Heart right ventricle (tissue), 16 donors: Measurements from ENCODE around the gene ASPHD2. TPM values are rescaled to one million over a fixed set of nuclear protein-coding genes. Genes with fewer than 3 reads are reported as not detected.

Experiments used
- ATAC-seq, 8 donors: fragments of 200-7000 bp; cut with Tn5 transposase; one replicate each; pipeline ENCODE4 v1.9.1; 2020; ENCODE audit warnings: mild to moderate bottlenecking in 8 of 8, moderate library complexity in 8 of 8, moderate number of reproducible peaks in 1 of 8
- DNase-seq, 2 donors: peaks; one replicate each; pipeline ENCODE4 v3.0.0-alpha.2; 2020
- H3K27ac ChIP-seq, 10 donors: fragments of 200-600 bp; sonication (generic) in 2 of 10; one replicate each; pipeline versions ENCODE4 v1.5.0 to v1.8.0; 2020 to 2022; ENCODE audit warnings: mild to moderate bottlenecking in 3 of 10
- H3K27me3 ChIP-seq, 7 donors: fragments of 200-600 bp; one replicate each; pipeline ENCODE4 v1.8.0; 2021 to 2022; ENCODE audit warnings: mild to moderate bottlenecking in 2 of 7
- H3K36me3 ChIP-seq, 9 donors: fragments of 200-600 bp; sonication (generic) in 1 of 9; one replicate each; pipeline versions ENCODE4 v1.5.0 to v1.8.0; 2020 to 2022; ENCODE audit warnings: mild to moderate bottlenecking in 2 of 9
- H3K4me1 ChIP-seq, 9 donors: fragments of 200-600 bp; sonication (generic) in 1 of 9; one replicate each; pipeline versions ENCODE4 v1.5.0 to v1.8.0; 2020 to 2022; ENCODE audit warnings: mild to moderate bottlenecking in 4 of 9
- H3K4me3 ChIP-seq, 10 donors: fragments of 200-600 bp; sonication (generic) in 2 of 10; one replicate each; pipeline versions ENCODE4 v1.5.0 to v1.8.0; 2020 to 2022; ENCODE audit warnings: mild to moderate bottlenecking in 7 of 10, moderate library complexity in 2 of 10
- H3K9me3 ChIP-seq, 11 donors: fragments of 200-600 bp in 10 of 11; sonication (generic) in 2 of 11; one replicate each; pipeline versions ENCODE4 v1.5.0 to v1.8.0; 2013 to 2022; ENCODE audit warnings: mild to moderate bottlenecking in 2 of 11, control low read depth in 1 of 11, moderate library complexity in 1 of 11
- WGBS, 2 donors: extraction: QIAGEN DNeasy Blood & Tissue Kit; methylation state at CpG; one replicate each; pipeline ENCODE4 v1.1.7; 2013; ENCODE audit warnings: inconsistent platforms in 1 of 2; 5-methylcytosine and 5-hydroxymethylcytosine counted together
- intact Hi-C, 10 donors: fragments of 100-400 bp; cut with DNase I; formaldehyde crosslinking; loops; one replicate each; pipeline versions ENCODE4 v1.11.1 to v1.14.2; 2022
- polyA plus RNA-seq, 2 donors: library from polyadenylated mRNA; stranded (reverse); fragments of 200-250 nt; gene quantifications; one replicate each; pipeline ENCODE4 v1.2.3, GENCODE V29; 2013
- total RNA-seq, 10 donors: library from RNA; stranded (reverse); fragmentation: NEBNext Ultra II Directional in 3 of 10; extraction: Animal tissue kit (Norgen Biotek cat#: 25700) in 3 of 10; gene quantifications; one replicate each; pipeline versions ENCODE4 v1.2.1 to v1.2.4, GENCODE V29; 2021 to 2023
- TF ChIP-seq, protein P1 (sequence below), 9 donors: fragments of 200-600 bp; sonication (generic) in 2 of 9; IDR thresholded peaks; one replicate each; pipeline versions ENCODE4 v1.5.0 to v1.8.0; 2021 to 2022; ENCODE audit warnings: antibody characterized with exemption in 9 of 9, mild to moderate bottlenecking in 5 of 9, moderate library complexity in 1 of 9
- donor health status: Arrhythmogenic right ventricular cardiomyopathy.
- donor health status: ischemic (EF 13 %, LVEDD 7.1; RV severe dilation, severe dysfunction).
- donor health status: healthy with polysubstance abuse.
- donor health status: DM: no; HTN: yes; CAD: no.
- donor health status: DM: no; HTN: no; CAD: no.
- donor health status: ischemic (EF 25% LVEDD 6.9; RV normal size, moderate dysfunction).
- donor health status: ischemic (EF 25% LVEDD 5.7; RV mildly dilated, moderate dysfunction).
- donor health status: healthy.
- donor health status: DM: yes; HTN: yes; CAD: no.
- donor health status: Ischemic cardiomyopathy.
- donor health status: ischemic (EF 35%, LVEDD 5.7; RV mildly dilated, moderate dysfunction).
- donor health status: nonischemic (EF 11% LVEDD 7.7; RV severe dilation, severe dysfunction).
- donor health status: DM: yes; HTN: yes; CAD: no.
- donor health status: PGD.
- donor health status: ischemic (EF 29% LVEDD 5.4; RV normal size, mild dysfunction).
- donor health status: nonischemic (EF 23%, LVEDD 6.1; RV moderate dilation, normal function).

ASPHD2 gene
- total and polyA plus RNA-seq, 12 donors: 0.07 to 1.8 (median 0.15) TPM; not detected in 3

DNA sequence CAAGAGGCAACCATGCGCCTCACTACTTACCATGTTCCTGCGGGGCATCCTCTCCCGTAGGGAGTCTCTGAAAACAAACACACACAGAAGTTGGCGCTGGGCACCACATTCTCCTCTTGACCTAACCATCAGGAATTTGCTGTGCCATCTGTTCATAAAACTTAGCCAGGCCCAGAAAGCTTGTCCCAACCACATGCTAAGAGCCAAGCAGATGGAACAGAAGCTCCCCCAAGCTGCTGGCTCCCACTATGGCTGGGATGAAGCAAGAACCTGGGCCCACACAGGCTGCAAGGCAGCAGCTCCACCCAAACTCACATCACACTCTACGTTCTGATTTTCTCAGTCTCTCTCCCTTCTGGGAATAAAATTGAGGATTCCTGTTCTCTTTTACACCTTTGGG lies 37.1 kb downstream of the ASPHD2 start:
- no peaks in the 10 kb centered on the region for H3K9me3 ChIP-seq
- H3K36me3 ChIP-seq: peaks cover 3 to 100% (median 74%) of the 10 kb centered on the region in 9 donors
- DNase-seq: no peak
- peaks cover 0 to 16% (median under 1%) of the 10 kb centered on the region in 9 donors for H3K4me1 ChIP-seq
- ATAC-seq: no peak
- no peaks in the 10 kb centered on the region for H3K27me3 ChIP-seq
- H3K27ac ChIP-seq: no peak overlapping the region
- H3K4me3 ChIP-seq: no peak overlapping the region
- intact Hi-C loops: loop anchor here in 4 of 10 donors (10.0 kb wide), 2 partner anchors 71 to 101 kb away; no protein-coding TSS in a partner anchor
- TF ChIP-seq, protein P1, sequence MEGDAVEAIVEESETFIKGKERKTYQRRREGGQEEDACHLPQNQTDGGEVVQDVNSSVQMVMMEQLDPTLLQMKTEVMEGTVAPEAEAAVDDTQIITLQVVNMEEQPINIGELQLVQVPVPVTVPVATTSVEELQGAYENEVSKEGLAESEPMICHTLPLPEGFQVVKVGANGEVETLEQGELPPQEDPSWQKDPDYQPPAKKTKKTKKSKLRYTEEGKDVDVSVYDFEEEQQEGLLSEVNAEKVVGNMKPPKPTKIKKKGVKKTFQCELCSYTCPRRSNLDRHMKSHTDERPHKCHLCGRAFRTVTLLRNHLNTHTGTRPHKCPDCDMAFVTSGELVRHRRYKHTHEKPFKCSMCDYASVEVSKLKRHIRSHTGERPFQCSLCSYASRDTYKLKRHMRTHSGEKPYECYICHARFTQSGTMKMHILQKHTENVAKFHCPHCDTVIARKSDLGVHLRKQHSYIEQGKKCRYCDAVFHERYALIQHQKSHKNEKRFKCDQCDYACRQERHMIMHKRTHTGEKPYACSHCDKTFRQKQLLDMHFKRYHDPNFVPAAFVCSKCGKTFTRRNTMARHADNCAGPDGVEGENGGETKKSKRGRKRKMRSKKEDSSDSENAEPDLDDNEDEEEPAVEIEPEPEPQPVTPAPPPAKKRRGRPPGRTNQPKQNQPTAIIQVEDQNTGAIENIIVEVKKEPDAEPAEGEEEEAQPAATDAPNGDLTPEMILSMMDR (IDR thresholded peaks at IDR 0.05): no peak
- WGBS, 2 donors: 92 to 93% methylated on average over 5 of the region's 5 CpGs

DNA sequence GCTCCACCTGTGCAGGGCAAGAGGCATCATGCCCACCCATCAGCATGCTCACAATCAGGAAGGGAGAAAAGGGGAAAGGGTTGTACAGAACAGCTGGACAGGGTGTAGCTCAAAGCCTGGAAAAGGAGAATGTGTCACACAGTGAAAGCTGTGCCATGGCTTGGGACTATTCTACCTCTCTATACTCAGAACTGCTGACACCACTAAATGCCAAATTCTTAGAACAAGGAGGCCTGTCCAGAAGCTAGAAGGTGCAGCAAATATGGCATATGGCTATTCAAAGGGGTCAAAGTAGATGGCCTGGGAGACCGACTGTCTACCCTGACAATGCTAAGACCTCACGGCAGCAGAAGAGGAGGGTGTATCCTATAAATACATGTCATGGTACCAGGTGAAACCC lies 41.7 kb downstream of the ASPHD2 start:
- Histone ChIP-seq H3K36me3 (peaks cover 0 to 100% (median 63%) of the 10 kb centered on the region in 9 donors), H3K9me3 (no peaks in the 10 kb centered on the region), H3K4me1 (peaks cover 0 to 8% (median 0%) of the 10 kb centered on the region in 9 donors), H3K4me3 (no peak overlapping the region), H3K27me3 (no peaks in the 10 kb centered on the region), H3K27ac (no peak overlapping the region)
- ATAC-seq (no peak), DNase-seq (no peak)
- WGBS, 2 donors: 96 to 97% methylated on average over 2 of the region's 2 CpGs
- intact Hi-C loops: no loop called here
- TF ChIP-seq, protein P1 (IDR thresholded peaks at IDR 0.05): no peak

DNA sequence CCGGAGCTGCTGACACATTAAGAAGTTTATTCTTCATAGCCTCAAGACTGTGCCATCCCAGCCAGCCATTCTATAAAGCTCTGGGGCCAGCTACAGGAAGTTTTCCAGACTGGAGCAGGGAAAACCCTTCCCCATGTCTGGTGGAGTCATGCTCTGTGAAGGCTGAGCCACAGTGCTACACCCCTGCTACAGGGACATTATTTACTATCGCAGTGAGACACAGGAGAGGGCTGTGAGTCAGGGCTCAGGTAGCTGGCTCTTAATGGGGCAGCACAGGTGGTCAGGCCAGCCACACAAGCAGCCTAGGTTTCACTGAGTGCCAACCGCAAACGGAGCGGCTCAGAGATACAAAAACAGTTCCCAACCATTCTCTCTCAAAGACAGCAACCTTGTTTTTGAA lies 42.5 kb downstream of the ASPHD2 start:
- no peak overlapping the region for H3K4me3 ChIP-seq
- 82% methylated on average over 5 of the region's 5 CpGs for WGBS, 2 donors
- peaks cover 0 to 100% (median 57%) of the 10 kb centered on the region in 9 donors for H3K36me3 ChIP-seq
- H3K27me3 ChIP-seq: no peaks in the 10 kb centered on the region
- TF ChIP-seq, protein P1 (IDR thresholded peaks at IDR 0.05): no peak
- no peak overlapping the region for H3K27ac ChIP-seq
- intact Hi-C loops: no loop called here
- ATAC-seq: no peak
- no peak for DNase-seq
- H3K4me1 ChIP-seq: peaks cover 0 to 8% (median 0%) of the 10 kb centered on the region in 9 donors
- H3K9me3 ChIP-seq: no peaks in the 10 kb centered on the region

DNA sequence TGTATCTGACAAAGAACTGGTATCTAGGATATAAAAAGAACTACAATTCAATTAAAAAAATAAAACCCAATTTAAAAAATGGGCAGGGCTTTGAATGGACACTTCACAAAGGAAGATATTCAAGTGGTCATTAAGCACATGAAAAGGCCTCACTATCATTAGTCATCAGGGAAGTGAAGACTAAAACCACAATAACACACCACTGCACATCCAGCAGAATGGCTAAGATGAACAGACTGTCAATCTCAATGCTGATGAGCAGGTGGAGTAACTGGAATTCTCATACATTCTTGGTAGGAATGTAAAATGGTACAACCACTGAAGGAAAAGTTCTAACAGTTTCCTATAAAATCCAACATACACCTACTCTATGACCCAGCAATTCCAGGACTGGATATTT lies 45.6 kb downstream of the ASPHD2 start:
- no peak overlapping the region for H3K27ac ChIP-seq
- H3K36me3 ChIP-seq: peaks cover 0 to 91% (median 46%) of the 10 kb centered on the region in 9 donors
- no peak for DNase-seq
- H3K4me3 ChIP-seq: no peak overlapping the region
- no peak for ATAC-seq
- TF ChIP-seq, protein P1 (IDR thresholded peaks at IDR 0.05): no peak
- peaks cover 0 to 22% (median 11%) of the 10 kb centered on the region in 9 donors for H3K4me1 ChIP-seq
- H3K27me3 ChIP-seq: no peaks in the 10 kb centered on the region
- intact Hi-C loops: no loop called here
- no peaks in the 10 kb centered on the region for H3K9me3 ChIP-seq
